ENCODE data around the gene CHRNA5. TPM values are rescaled to one million over a fixed set of nuclear protein-coding genes. Genes with fewer than 3 reads are reported as not detected.

CHRNA5 gene
- total and polyA plus RNA-seq, 7 donors, result 0.92 to 3.8 (median 1.8) TPM

- no peak overlapping the region for H3K27ac ChIP-seq
- TF ChIP-seq POLR2AphosphoS5 (IDR thresholded peaks at IDR 0.05), result no peak
- TF ChIP-seq EP300 (IDR thresholded peaks at IDR 0.05), result no peak
- no peak for TF ChIP-seq POLR2A (IDR thresholded peaks at IDR 0.05)
- TF ChIP-seq CTCF (IDR thresholded peaks at IDR 0.05), result no peak
- peaks cover 0 to 4% (median 0%) of the 10 kb centered on the region in 3 donors for H3K27me3 ChIP-seq
- H3K9me3 ChIP-seq, result no peaks in the 10 kb centered on the region
- H3K4me1 ChIP-seq, result peaks cover 0 to 22% (median 13%) of the 10 kb centered on the region in 4 donors
- DNase-seq, result no peak
- 73 to 83% methylated on average over 4 of the region's 4 CpGs for WGBS, 2 donors
- no peaks in the 10 kb centered on the region for H3K36me3 ChIP-seq
- no peak overlapping the region for H3K4me3 ChIP-seq
- intact Hi-C loops (cut with DNase I), result loop anchor here (1.0 kb wide), 1 partner anchor 71 kb away; no protein-coding TSS in a partner anchor
Observed at GRCh38 chr15:78637776-78638435, 72.6 kb downstream of the CHRNA5 start.

- Histone ChIP-seq H3K27ac (no peak overlapping the region), H3K9me3 (no peaks in the 10 kb centered on the region), H3K4me3 (no peak overlapping the region), H3K36me3 (no peaks in the 10 kb centered on the region), H3K27me3 (peaks cover 0 to 4% (median 0%) of the 10 kb centered on the region in 3 donors), H3K4me1 (peaks cover 0 to 22% (median 13%) of the 10 kb centered on the region in 4 donors)
- intact Hi-C loops (cut with DNase I), result loop anchor here (1.0 kb wide), 1 partner anchor 71 kb away; no protein-coding TSS in a partner anchor
- WGBS, 2 donors, result 47 to 48% methylated on average over 4 of the region's 4 CpGs
- DNase-seq, result no peak
- TF ChIP-seq CTCF (IDR thresholded peaks at IDR 0.05), result peak; percentile 38 to 56 (median 54)
- no peak for TF ChIP-seq EP300 (IDR thresholded peaks at IDR 0.05)
Observed at GRCh38 chr15:78638658-78639314, 73.5 kb downstream of the CHRNA5 start.

- DNase-seq, result no peak
- intact Hi-C loops (cut with DNase I), result loop anchor here (5.0 kb wide), 1 partner anchor 112 kb away; no protein-coding TSS in a partner anchor
- WGBS, 2 donors, result 6 to 16% methylated on average over 32 of the region's 32 CpGs
Observed at GRCh38 chr15:78640527-78641101, 75.3 kb downstream of the CHRNA5 start.

More at GRCh38 chr15:78640527-78641101, 75.3 kb downstream of the CHRNA5 start:
- TF ChIP-seq POLR2A (IDR thresholded peaks at IDR 0.05) (no peak), EP300 (IDR thresholded peaks at IDR 0.05) (no peak), POLR2AphosphoS5 (IDR thresholded peaks at IDR 0.05) (no peak), CTCF (IDR thresholded peaks at IDR 0.05) (no peak)
- Histone ChIP-seq H3K27ac (no peak overlapping the region), H3K36me3 (no peaks in the 10 kb centered on the region), H3K4me3 (peak overlapping the region; percentile 31 to 62 (median 50)), H3K27me3 (peaks cover 0 to 4% (median 0%) of the 10 kb centered on the region in 3 donors), H3K4me1 (peaks cover 0 to 22% (median 13%) of the 10 kb centered on the region in 4 donors), H3K9me3 (no peaks in the 10 kb centered on the region)

Data from sigmoid colon (tissue), 7 donors.